ENCODE data around the gene PRR14. TPM values are rescaled to one million over a fixed set of nuclear protein-coding genes. Genes with fewer than 3 reads are reported as not detected.
A peak's percentile ranks its signal among the peaks of the same experiment; 100 is the strongest.

PRR14 gene
- total RNA-seq, 4 donors from 2014 or later, result 45.5 to 107 (median 65.0) TPM

- Histone ChIP-seq H3K36me3 (peaks cover 0 to 57% (median 2%) of the 10 kb centered on the region in 3 donors), H3K4me3 (peak within 1 kb of the TSS; percentile 74 to 99 (median 92)), H3K27me3 (no peaks in the 10 kb centered on the region), H3K27ac (peak within 1 kb of the TSS; percentile 95 to 99 (median 98)), H3K9me3 (no peaks in the 10 kb centered on the region), H3K4me1 (peaks cover 4 to 45% (median 27%) of the 10 kb centered on the region in 4 donors)
- DNase-seq, result peak; percentile 100
- TF ChIP-seq, protein P1, sequence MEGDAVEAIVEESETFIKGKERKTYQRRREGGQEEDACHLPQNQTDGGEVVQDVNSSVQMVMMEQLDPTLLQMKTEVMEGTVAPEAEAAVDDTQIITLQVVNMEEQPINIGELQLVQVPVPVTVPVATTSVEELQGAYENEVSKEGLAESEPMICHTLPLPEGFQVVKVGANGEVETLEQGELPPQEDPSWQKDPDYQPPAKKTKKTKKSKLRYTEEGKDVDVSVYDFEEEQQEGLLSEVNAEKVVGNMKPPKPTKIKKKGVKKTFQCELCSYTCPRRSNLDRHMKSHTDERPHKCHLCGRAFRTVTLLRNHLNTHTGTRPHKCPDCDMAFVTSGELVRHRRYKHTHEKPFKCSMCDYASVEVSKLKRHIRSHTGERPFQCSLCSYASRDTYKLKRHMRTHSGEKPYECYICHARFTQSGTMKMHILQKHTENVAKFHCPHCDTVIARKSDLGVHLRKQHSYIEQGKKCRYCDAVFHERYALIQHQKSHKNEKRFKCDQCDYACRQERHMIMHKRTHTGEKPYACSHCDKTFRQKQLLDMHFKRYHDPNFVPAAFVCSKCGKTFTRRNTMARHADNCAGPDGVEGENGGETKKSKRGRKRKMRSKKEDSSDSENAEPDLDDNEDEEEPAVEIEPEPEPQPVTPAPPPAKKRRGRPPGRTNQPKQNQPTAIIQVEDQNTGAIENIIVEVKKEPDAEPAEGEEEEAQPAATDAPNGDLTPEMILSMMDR (IDR thresholded peaks at IDR 0.05), result peak; percentile 72 to 95 (median 88)
- peak; percentile 89 to 90 for TF ChIP-seq POLR2A (IDR thresholded peaks at IDR 0.05)
Measured at GRCh38 chr16:30657866-30658730, 7.3 kb downstream of the PRR14 start, which contains the start of gene FBRS. TSS of gene FBRS (plus strand) at chr16:30658431. CDS start at chr16:30659519, 1,088 bp downstream.

GRCh38 chr16:30658731-30659506, 8.2 kb downstream of the PRR14 start:
- TF ChIP-seq POLR2A (IDR thresholded peaks at IDR 0.05), result peak in 1 of 2 donors; percentile 20
- TF ChIP-seq, protein P1 (IDR thresholded peaks at IDR 0.05), result peak in 4 of 6 experiments; percentile 5 to 25 (median 16)
- peak overlapping the region; percentile 74 to 99 (median 92) for H3K4me3 ChIP-seq
- peak; percentile 84 to 98 (median 88) for DNase-seq
- H3K27ac ChIP-seq, result peak overlapping the region; percentile 95 to 99 (median 98)
- H3K27me3 ChIP-seq, result no peaks in the 10 kb centered on the region
- peaks cover 0 to 57% (median 0%) of the 10 kb centered on the region in 3 donors for H3K36me3 ChIP-seq
- H3K9me3 ChIP-seq, result no peaks in the 10 kb centered on the region
- H3K4me1 ChIP-seq, result peaks cover 4 to 53% (median 28%) of the 10 kb centered on the region in 4 donors

DNA sequence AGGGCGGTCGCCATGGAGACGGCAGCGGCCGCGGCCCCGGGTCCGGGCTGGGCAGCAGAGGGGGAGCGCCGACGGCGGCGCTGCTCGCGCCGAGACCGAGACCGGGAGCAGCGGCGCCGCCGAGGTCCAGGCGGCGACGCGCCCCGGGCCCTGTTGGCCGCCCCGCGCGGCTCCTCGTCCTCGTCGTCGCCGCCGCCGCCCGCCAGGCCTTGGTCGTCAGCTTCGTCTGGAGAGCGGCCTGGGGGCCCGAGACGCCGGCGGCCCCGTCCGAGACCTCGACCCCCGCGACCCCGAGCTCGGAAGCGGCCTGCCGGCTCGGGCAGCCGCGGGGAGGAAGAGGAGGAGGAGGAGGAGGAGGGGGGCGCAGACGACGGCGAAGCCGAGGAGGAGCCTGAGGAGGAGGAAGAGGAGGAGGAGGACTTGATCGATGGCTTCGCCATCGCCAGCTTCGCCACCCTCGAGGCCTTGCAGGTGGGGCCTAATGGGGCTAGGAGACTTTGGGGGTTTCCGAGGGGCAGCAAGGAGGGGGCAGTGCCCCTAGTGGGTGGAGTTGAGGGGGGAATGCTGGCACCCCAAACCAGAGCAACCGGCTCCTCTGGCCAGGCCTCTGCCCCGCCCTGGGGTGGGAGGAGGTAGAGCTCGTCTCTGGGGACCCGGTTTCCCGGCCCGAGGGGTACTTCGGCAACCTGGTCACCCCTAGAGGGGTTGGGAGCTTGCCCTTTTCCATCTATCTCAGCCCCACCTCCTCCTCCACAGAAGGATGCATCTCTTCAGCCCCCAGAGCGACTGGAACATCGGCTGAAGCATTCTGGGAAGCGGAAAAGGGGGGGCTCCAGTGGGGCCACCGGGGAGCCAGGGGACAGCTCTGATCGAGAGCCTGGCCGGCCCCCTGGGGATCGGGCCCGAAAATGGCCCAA, 9.0 kb downstream of the PRR14 start:
- Histone ChIP-seq H3K36me3 (peaks cover 0 to 57% (median 0%) of the 10 kb centered on the region in 3 donors), H3K9me3 (no peaks in the 10 kb centered on the region), H3K4me3 (peak overlapping the region; percentile 74 to 99 (median 92)), H3K27ac (peak overlapping the region; percentile 95 to 99 (median 98)), H3K27me3 (no peaks in the 10 kb centered on the region), H3K4me1 (peaks cover 4 to 55% (median 28%) of the 10 kb centered on the region in 4 donors)
- peak in 2 of 3 donors; percentile 32 to 70 for DNase-seq
- TF ChIP-seq, protein P1 (IDR thresholded peaks at IDR 0.05), result peak in 1 of 6 experiments; percentile 7
- no peak for TF ChIP-seq POLR2A (IDR thresholded peaks at IDR 0.05)

DNA sequence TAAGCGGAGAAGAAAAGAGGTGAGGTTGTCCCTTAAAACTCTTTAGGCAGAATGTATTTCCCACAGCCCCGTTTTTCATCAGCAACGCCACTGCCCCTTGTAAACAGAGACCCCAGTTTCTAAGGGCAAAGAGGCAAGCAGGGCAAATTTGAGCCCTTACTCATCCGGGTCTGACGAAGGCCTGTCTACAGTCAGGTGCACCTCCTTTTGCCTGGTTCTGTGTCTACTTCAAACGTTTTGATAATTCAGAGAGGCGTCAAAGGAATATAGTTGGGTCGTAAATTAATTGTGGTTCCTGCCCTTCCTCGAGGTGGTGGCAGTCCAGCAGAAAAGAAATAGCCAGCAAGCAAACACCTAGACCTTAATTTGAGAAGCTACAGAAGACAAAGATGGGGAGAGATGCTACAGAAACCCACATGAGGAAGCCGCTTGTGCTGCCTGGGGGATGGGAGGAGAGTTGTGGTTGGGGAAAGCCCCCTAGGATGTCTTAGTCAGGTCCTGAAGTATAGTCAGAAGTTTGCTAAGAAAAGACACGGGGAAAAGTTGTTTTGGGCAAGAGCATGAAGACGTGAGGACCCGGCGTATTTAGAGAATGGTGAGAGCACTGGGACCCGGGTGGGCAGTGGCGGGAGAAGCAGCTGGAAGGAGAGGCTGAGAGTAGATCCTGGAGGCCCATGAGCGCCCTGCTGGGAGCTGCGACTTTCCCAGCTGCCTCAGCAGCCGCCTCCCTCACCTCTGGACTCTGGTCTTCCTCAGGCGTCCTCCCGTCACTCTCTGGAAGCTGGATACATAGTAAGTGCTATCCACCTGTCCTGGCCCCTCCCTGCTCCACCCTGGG, 9.9 kb downstream of the PRR14 start:
- H3K4me1 ChIP-seq, result peaks cover 4 to 55% (median 28%) of the 10 kb centered on the region in 4 donors
- H3K27ac ChIP-seq, result peak overlapping the region; percentile 95 to 99 (median 98)
- H3K27me3 ChIP-seq, result no peaks in the 10 kb centered on the region
- H3K36me3 ChIP-seq, result peaks cover 0 to 57% (median 0%) of the 10 kb centered on the region in 3 donors
- peak; percentile 96 to 97 for TF ChIP-seq POLR2A (IDR thresholded peaks at IDR 0.05)
- TF ChIP-seq, protein P1 (IDR thresholded peaks at IDR 0.05), result peak in 1 of 6 experiments; percentile 3
- peak overlapping the region; percentile 74 to 99 (median 92) for H3K4me3 ChIP-seq
- H3K9me3 ChIP-seq, result no peaks in the 10 kb centered on the region
- peak; percentile 61 to 91 (median 90) for DNase-seq

Data from Peyer's patch (tissue), 4 donors.